ENCODE results near the gene BRSK1.

BRSK1 gene

DNA sequence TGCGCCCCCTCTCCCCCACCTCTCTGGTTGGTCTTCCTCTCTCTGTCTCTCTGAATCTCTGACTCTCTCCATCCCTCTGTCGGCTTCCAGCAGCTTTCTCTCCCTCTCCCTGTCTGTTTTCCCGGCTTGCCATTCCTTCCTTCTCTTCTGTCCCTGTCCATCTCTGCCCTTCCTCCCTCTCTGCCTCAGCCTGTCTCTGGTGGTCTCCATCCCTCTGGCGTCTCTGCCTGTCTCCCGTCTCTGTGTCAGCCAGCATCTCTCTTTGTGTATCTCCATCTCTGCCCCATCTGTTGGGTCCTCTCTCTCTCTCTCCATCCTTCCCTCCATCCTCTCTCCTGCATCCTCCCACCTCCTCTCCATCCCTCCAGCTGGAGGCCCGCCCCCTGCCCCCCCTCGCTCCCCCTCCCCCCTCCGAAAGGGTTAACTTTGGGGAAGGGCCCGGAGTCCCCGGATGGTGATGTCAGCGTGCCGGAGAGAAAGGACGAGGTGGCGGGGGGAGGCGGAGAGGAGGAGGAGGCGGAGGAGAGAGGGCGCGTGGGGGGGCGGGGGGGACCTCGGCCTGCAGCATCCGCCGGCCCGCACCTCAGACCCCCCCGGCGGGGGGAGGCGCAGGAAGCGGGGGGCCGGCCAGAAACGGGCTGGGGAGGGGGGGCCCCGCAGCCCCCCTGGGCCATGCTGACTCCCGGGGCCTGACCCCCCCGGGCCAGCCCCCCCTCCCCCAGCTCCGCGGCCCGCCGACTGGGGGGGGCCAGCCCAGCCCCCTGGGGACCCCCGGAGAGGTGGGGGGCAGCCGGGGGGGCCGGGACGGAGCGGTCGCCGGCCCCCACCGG, at the start of gene BRSK1:
Gene BRSK1 (plus strand): TSS at position 450 of the 830 bp plus-strand sequence. CDS start 446 bp downstream, outside the sequence.
- peak; percentile 38 for DNase-seq (ENCODE audit: low spot score)

GRCh38 chr19:55238030-55238429, 45.8 kb upstream of the BRSK1 start:
- no peak for DNase-seq (ENCODE audit: low spot score)

- DNase-seq (ENCODE audit: low spot score) = no peak
Measured at GRCh38 chr19:55239004-55239403, 44.8 kb upstream of the BRSK1 start.

- DNase-seq (ENCODE audit: low spot score) = no peak
Measured at GRCh38 chr19:55240713-55241020, 43.1 kb upstream of the BRSK1 start.

DNA sequence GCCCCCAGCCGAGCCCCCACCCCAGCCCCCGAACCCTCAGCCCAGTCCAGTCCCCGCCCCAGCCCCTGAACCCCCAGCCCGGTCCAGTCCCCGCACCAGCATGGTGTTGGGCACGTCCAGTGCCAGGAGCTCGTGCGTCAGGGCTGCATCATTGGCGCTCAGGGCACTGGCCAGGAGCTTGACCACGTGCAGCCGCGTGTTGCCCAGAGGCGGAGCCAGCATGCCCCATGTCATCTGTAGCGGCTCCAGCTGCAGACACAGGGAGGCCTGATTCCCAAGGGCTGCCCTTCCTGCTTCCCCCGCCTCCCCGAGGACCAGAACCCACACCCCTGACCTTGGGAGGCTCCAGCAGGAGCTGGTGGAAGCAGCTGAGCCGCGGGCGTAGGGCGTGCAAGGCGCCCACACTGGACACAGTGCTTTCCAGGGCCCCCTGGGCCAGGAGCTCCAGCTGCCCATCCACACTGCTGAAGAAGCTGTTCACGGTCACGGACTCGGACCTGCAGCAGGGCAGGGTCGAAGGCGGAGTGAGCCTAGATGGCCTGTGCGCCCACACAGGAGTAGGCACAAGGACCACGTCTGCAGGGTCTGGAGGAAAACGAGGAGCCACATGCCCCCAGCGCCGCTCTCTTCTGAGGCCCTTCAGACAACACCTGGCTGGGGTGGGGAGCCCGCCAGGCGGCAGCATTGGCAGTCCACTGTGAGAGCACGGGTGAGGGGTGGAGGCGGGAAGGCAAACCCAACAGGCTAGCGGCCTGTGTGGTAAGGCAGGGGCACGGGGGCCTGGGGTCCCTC, 42.5 kb upstream of the BRSK1 start:
- DNase-seq (ENCODE audit: low spot score) = no peak

DNA sequence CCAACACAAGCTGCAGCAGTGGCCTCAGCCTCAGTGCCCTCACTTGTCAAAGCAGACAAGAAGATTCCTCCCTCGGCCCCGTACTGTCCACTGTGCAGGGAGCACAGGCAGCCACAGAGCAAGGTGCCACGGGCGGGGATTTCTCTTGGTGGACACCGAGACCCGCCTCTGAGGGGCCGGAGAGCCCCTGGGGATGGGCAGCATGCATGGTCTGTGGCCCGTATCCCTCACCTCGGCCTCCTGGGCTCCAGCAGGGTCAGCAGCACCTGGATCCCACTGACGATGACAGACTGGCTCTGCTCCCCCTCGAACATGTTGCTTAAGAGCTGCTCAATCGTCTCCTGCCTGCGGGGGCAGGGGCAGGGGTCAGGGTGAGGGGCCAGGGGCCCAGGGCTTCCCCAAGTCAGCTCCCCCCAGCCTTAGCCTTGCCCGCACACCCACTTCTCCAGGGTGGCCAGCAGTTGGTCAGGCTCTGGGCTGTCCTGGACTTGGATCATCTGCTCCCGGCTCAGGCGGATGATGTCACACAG, 41.8 kb upstream of the BRSK1 start:
- no peak for DNase-seq (ENCODE audit: low spot score)

- DNase-seq (ENCODE audit: low spot score) = no peak
Measured at GRCh38 chr19:55242517-55242916, 41.3 kb upstream of the BRSK1 start.

- DNase-seq (ENCODE audit: low spot score) = no peak
Measured at GRCh38 chr19:55244004-55244680, 39.7 kb upstream of the BRSK1 start.

DNA sequence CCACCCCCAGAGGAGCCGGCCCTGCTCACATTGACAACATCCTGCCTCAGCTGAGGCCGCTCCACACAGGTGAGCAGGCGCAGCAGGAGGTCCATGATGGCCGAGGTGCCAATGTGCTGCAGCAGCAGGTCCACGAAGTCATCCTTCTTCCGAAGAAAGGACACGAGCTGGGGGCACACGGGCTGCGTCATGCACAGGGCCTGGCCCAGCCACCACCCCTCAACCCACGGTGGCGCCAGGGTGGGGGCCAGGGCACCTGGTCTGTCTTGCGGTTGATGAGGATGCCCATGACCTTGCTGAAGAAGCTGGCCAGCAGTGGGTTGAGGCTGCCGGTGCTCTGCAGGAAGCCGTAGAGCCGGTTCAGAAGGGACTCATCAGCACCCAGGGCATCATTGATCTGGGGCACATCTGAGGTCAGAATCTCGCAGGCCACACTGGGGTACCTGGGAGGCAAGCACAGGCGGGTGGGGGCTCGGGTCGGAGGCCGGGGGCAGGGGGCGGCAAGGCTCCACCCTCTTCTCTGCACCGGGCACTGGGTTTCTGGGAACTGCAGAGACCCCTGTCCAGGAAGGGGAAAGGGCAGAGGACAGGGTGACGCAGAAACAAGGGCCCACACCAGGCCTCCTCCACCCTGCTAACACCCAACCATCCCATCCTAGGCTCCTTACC, 38.4 kb upstream of the BRSK1 start:
- no peak for DNase-seq (ENCODE audit: low spot score)

GRCh38 chr19:55246462-55247451, 37.0 kb upstream of the BRSK1 start:
- DNase-seq (ENCODE audit: low spot score) = no peak

GRCh38 chr19:55247621-55248099, 36.1 kb upstream of the BRSK1 start:
- no peak for DNase-seq (ENCODE audit: low spot score)

DNA sequence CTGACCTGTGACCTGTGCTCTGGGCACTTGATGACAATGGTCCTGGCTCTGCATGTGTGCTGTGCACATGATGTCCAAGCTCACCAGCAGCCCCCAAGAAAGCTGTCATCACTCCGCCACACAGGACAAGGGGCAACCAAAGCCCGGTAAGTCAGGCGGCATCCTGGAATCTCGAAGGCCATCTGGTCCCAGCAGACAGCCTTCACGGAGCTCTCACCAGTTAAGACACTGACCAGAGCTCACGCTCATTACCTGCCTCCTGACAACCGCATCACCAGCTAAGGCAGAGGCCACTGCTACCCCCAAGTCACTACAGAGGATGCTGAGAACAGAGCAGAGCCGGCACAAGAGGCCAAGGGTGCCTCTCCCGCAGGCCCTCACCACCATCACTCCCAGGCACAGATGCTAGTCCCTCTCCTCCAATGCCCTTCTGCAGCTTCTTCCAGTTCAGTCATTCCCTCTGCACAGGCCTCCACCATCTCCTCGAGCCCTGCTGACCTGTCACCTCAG, 35.6 kb upstream of the BRSK1 start:
- no peak for DNase-seq (ENCODE audit: low spot score)

GRCh38 chr19:55248704-55249103, 35.1 kb upstream of the BRSK1 start:
- DNase-seq (ENCODE audit: low spot score) = no peak

DNA sequence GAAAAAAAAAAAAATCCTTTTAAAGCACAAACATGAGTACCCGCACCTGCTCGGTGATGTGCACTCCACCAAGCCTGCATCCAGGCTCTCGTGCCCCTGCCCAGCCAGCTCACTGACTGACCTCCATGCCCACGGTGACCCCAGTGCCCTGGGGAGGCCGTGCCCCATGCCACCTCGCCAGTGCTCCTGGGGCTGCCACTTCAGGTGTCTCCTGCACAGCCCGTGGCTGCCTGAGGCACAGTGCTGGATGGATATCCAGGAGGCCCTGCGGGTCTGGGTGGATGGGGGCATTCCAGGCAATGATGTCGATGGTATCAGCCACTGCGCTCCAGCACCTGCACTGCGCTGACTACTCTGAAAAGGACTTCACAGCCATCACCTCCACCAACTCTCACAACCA, 34.0 kb upstream of the BRSK1 start:
- DNase-seq (ENCODE audit: low spot score) = no peak

GRCh38 chr19:55250262-55251036, 33.3 kb upstream of the BRSK1 start:
- no peak for DNase-seq (ENCODE audit: low spot score)

DNA sequence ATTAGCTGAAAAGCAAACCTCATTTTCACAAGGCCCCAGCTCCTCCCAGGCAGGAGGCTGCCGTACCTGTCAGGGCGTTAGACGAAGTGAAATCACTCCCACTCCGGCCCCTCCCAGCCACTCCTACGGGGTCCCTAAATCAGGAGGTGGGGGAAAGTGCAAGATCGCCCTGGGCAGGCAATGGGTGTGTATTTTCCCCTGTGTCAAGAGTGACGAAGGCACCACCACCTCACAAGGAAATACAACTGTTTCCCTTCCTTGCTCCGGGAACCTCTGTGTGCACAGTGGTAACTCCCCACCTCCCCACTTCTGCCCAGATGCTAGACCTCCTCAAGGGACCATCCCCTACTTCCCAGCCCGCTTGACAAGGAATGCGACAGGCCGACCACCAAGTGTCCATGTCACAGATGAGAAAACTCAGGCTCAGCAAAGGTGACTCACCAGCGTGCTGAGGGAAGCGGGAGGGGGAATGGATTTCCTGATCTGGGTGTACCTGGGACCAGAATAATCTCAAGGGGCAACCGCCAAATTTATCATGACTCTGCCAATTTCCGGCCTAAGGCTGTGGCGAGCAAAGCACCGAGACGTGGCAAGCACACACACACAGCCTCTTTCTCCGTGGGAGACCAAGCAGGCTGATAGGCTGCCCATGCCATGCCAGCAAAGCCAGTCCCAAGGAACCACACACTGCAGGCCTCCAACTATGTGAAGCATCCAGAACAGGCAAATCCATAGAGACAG, 32.3 kb upstream of the BRSK1 start:
- no peak for DNase-seq (ENCODE audit: low spot score)

GRCh38 chr19:55252760-55253663, 30.8 kb upstream of the BRSK1 start:
- no peak for DNase-seq (ENCODE audit: low spot score)
